GM20431 (cell line): ENCODE measurements around the gene HYAL4.
"Not testable (repeated sequence)": the region's sequence is repeated elsewhere in the genome, so short reads cannot be mapped to it uniquely, and the experiment has no call there.

ENCODE experiments used
- in situ Hi-C: fragments of 300-500 bp; cut with MseI, MboI; formaldehyde crosslinking; loops from one replicate; pipeline ENCODE4 v1.15.0; 2020; ENCODE audit warnings: low sequenced_read_pairs; ENCODE audit not compliant: unreplicated experiment

HYAL4 gene

GRCh38 chr7:123844712-123845219 is at the start of gene HYAL4:
Gene HYAL4, plus strand, starts transcription at chr7:123845169. Its CDS starts 23,105 bp downstream, at chr7:123868274.
- in situ Hi-C loops = no loop called here

- in situ Hi-C loops = loop anchor here (10.0 kb wide), 1 partner anchor 69 kb away; no protein-coding TSS in a partner anchor
These were observed 49.1 kb upstream of the HYAL4 start for GRCh38 chr7:123795917-123796316.

GRCh38 chr7:123796568-123796967 is 48.4 kb upstream of the HYAL4 start:
- in situ Hi-C loops = loop anchor here (10.0 kb wide), 1 partner anchor 68 kb away; no protein-coding TSS in a partner anchor

GRCh38 chr7:123797673-123798531 is 47.1 kb upstream of the HYAL4 start:
- in situ Hi-C loops = loop anchor here (10.0 kb wide), 1 partner anchor 67 kb away; no protein-coding TSS in a partner anchor

- in situ Hi-C loops = loop anchor here (10.0 kb wide), 1 partner anchor 66 kb away; no protein-coding TSS in a partner anchor
These were observed 46.3 kb upstream of the HYAL4 start for GRCh38 chr7:123798532-123799188.

- in situ Hi-C loops = no loop called here
These were observed 42.7 kb upstream of the HYAL4 start for GRCh38 chr7:123802249-123802648.

GRCh38 chr7:123805287-123805686 is 39.7 kb upstream of the HYAL4 start:
- in situ Hi-C loops = no loop called here

- in situ Hi-C loops = no loop called here
These were observed 35.5 kb upstream of the HYAL4 start for GRCh38 chr7:123809471-123809870.

- in situ Hi-C loops = no loop called here
These were observed 33.9 kb upstream of the HYAL4 start for GRCh38 chr7:123811056-123811455.

GRCh38 chr7:123816916-123817315 is 28.1 kb upstream of the HYAL4 start:
- in situ Hi-C loops = no loop called here

GRCh38 chr7:123819001-123819400 is 26.0 kb upstream of the HYAL4 start:
- in situ Hi-C loops = no loop called here

GRCh38 chr7:123819795-123820194 is 25.2 kb upstream of the HYAL4 start:
- in situ Hi-C loops = not testable (repeated sequence)

GRCh38 chr7:123820864-123821263 is 24.1 kb upstream of the HYAL4 start:
- in situ Hi-C loops = no loop called here

GRCh38 chr7:123821320-123821719 is 23.6 kb upstream of the HYAL4 start:
- in situ Hi-C loops = no loop called here

GRCh38 chr7:123823898-123824753 is 20.8 kb upstream of the HYAL4 start:
- in situ Hi-C loops = no loop called here

GRCh38 chr7:123824754-123825067 is 20.3 kb upstream of the HYAL4 start:
- in situ Hi-C loops = no loop called here

GRCh38 chr7:123828805-123829204 is 16.2 kb upstream of the HYAL4 start:
- in situ Hi-C loops = no loop called here

GRCh38 chr7:123836656-123837055 is 8.3 kb upstream of the HYAL4 start:
- in situ Hi-C loops = no loop called here

- in situ Hi-C loops = not testable (repeated sequence)
These were observed 5.9 kb upstream of the HYAL4 start for GRCh38 chr7:123839106-123839505.

- in situ Hi-C loops = not testable (repeated sequence)
These were observed 827 bp upstream of the HYAL4 start for GRCh38 chr7:123844142-123844541.
